HEK293 (cell line): ENCODE measurements around the gene CYP27B1.

Experiments
- CTCF ChIP-seq: fragments of 450-650 bp; formaldehyde crosslinking; IDR thresholded peaks from 2 replicates; pipeline ENCODE4 v1.5.1; 2016; ENCODE audit warnings: missing biosample characterization, missing genetic modification characterization
- HOXA7 ChIP-seq: sonication (generic); formaldehyde crosslinking; IDR thresholded peaks from 2 replicates; pipeline ENCODE4 v1.8.1; 2022; ENCODE audit warnings: missing genetic modification reagents, borderline replicate concordance
- YY1 ChIP-seq: fragments of 450-650 bp; formaldehyde crosslinking; IDR thresholded peaks from 2 replicates; pipeline ENCODE4 v1.5.1; 2018; ENCODE audit warnings: missing biosample characterization, missing genetic modification characterization
- ZBTB7A ChIP-seq: fragments of 450-650 bp; formaldehyde crosslinking; IDR thresholded peaks from 2 replicates; pipeline ENCODE4 v1.5.1; 2016; ENCODE audit warnings: low read depth, missing biosample characterization, missing genetic modification characterization
- ZNF146 ChIP-seq: fragments of 450-650 bp; formaldehyde crosslinking; IDR thresholded peaks from 2 replicates; pipeline ENCODE4 v1.5.1; 2016; ENCODE audit warnings: missing biosample characterization, missing genetic modification characterization
- ZNF184 ChIP-seq: fragments of 450-650 bp; IDR thresholded peaks from 2 replicates; pipeline ENCODE4 v1.5.1; 2018; ENCODE audit warnings: missing biosample characterization, mild to moderate bottlenecking, missing genetic modification characterization
- ZNF239 ChIP-seq: fragments of 450-650 bp; formaldehyde crosslinking; IDR thresholded peaks from 2 replicates; pipeline ENCODE4 v1.5.1; 2016; ENCODE audit warnings: missing biosample characterization, missing genetic modification characterization
- ZNF350 ChIP-seq: fragments of 450-650 bp; formaldehyde crosslinking; IDR thresholded peaks from 2 replicates; pipeline ENCODE4 v1.5.0; 2017; ENCODE audit warnings: missing biosample characterization, mild to moderate bottlenecking, missing genetic modification characterization
- ZNF426 ChIP-seq: fragments of 450-650 bp; formaldehyde crosslinking; IDR thresholded peaks from 2 replicates; pipeline ENCODE4 v1.5.1; 2017; ENCODE audit warnings: missing biosample characterization, missing genetic modification characterization, mild to moderate bottlenecking, inconsistent platforms, moderate library complexity
- ZNF48 ChIP-seq: fragments of 450-650 bp; formaldehyde crosslinking; IDR thresholded peaks from 2 replicates; pipeline ENCODE4 v1.5.1; 2016; ENCODE audit warnings: missing biosample characterization, missing genetic modification characterization
- ZNF629 ChIP-seq: fragments of 450-650 bp; formaldehyde crosslinking; IDR thresholded peaks from 2 replicates; pipeline ENCODE4 v1.5.1; 2017; ENCODE audit warnings: missing biosample characterization, missing genetic modification characterization
- ZNF645 ChIP-seq: fragments of 450-650 bp; formaldehyde crosslinking; IDR thresholded peaks from 2 replicates; pipeline ENCODE4; 2016; ENCODE audit warnings: missing biosample characterization, missing genetic modification characterization

- TF ChIP-seq ZNF48 (tag by site-specific recombination), result no peak
- no peak for TF ChIP-seq ZNF350
- TF ChIP-seq ZNF629 (tag by site-specific recombination), result no peak
- no peak for TF ChIP-seq ZNF184 (tag by site-specific recombination)
- no peak for TF ChIP-seq ZBTB7A (tag by site-specific recombination)
- TF ChIP-seq CTCF, result no peak
- no peak for TF ChIP-seq ZNF645
- no peak for TF ChIP-seq YY1 (tag by site-specific recombination)
- TF ChIP-seq ZNF426 (tag by site-specific recombination), result no peak
- TF ChIP-seq HOXA7 (CRISPR knock-in tag), result no peak
- no peak for TF ChIP-seq ZNF239 (tag by site-specific recombination)
- TF ChIP-seq ZNF146 (tag by site-specific recombination), result no peak
Observed at GRCh38 chr12:57745485-57745881, 21.4 kb downstream of the CYP27B1 start.
